ENCODE data around the gene NUS1. TPM values are rescaled to one million over a fixed set of nuclear protein-coding genes. Genes with fewer than 3 reads are reported as not detected.
"Not testable (repeated sequence)": the region's sequence is repeated elsewhere in the genome, so short reads cannot be mapped to it uniquely, and the experiment has no call there.

Gene NUS1
- total RNA-seq, 1 experiment from 2014 or later = 22.5 TPM

DNA sequence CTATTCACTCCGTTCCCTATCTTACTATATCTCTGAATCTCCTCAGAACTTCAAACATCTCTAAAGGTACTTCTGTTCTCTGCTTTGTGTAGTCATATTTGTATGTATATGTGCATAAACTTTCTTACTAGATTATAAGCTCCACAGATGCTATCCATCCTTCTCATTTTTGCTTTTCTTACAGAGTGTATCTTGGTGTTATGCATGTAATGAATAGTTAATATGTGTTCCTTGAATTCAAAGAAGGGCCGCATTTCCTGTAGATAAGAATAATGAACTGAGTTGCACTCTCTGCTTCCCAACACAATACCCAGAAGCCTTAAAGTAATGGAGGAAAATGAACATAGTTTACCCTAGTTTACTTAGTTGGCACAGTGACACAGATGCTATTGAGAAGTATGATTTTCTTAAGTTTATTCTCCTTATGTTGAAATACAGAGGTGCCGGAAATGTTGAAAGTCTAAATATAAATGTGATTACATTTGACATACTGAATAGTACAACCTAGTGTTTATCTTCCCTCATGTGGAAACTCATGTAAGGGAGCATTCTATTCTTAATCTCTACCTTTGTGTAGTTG, 6.0 kb downstream of the NUS1 start:
- Histone ChIP-seq H3K9me3 (replicated peaks) (no peaks in the 10 kb centered on the region), H3K27ac (no peak overlapping the region), H3K4me1 (no peaks in the 10 kb centered on the region), H3K27me3 (no peaks in the 10 kb centered on the region), H3K4me3 (no peak overlapping the region), H3K36me3 (peaks cover 14% of the 10 kb centered on the region; the same call in 1 of the 2 replicates)
- DNase-seq = no peak

DNA sequence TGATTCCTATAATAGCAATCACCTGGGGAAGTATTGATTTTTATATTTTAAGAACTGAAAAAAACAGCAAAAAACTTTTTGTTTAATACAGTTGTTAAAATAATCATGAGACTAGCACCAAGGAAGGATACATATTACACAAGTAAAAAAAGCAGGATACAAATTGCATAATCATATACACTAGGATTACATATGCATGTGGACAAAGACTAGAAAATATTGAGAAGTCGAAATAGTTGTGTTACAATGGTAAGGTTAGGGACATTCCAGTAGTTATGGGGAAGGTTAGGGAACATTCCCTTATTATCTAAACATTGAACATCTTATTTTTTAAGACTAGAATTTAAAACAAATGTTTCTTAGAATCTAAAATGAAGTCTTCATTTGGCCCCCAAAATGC, 9.5 kb downstream of the NUS1 start:
- DNase-seq = no peak
- Histone ChIP-seq H3K4me3 (no peak overlapping the region), H3K36me3 (peaks cover 10% of the 10 kb centered on the region; the same call in 1 of the 2 replicates), H3K27me3 (no peaks in the 10 kb centered on the region), H3K9me3 (replicated peaks) (no peaks in the 10 kb centered on the region), H3K27ac (no peak overlapping the region), H3K4me1 (no peaks in the 10 kb centered on the region)

DNA sequence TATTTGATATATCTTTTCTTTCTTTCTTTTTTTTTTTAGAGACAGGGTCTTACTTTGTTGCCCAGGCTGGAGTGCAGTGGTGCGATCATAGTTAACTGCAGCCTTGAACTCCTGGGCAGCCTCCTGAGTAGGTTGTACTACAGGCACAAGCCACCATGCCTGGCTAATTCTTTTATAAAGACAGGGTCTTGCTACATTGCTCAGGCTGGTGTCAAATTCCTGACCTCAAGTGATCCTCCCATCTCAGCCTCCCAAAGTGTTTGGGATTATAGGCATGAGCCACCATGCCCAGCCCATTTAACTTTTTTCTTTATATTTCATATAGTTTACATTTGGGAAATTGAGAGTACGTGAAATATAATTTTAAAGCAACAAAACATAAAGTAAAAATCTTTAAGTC, 10.1 kb downstream of the NUS1 start:
- Histone ChIP-seq H3K9me3 (replicated peaks) (no peaks in the 10 kb centered on the region), H3K27me3 (no peaks in the 10 kb centered on the region), H3K4me3 (no peak overlapping the region), H3K36me3 (peaks cover 10% of the 10 kb centered on the region; the same call in 1 of the 2 replicates), H3K27ac (no peak overlapping the region), H3K4me1 (no peaks in the 10 kb centered on the region)
- no peak for DNase-seq

DNA sequence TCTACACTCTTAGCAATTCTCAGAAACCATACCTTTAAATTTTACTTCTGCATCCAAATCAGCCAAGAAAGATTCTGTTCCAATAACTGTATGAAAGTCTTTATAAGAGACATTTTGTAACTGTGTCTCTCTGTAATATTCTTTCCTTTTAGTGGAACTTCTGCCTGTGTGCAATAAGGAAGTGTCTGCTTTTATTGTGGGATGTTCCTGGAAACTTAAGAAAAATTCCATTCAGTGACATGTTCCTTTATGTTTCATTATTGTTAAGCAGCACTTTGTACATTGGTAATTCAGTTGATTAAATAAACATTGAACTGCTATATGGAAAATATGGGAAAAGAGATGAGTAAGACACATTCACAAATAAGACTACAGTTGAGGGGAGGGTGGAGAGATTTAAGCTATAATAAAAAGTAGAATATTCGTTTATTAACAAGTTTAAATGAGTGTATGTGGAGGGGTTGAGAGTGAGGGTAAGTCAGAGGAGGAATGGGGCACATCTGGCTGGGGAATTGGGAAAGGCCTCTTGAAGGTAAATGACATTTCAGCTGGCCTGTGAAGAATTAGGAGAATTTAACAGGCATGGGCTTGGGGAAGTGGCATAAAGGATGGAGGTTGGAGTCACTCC, 11.9 kb downstream of the NUS1 start:
- no peak overlapping the region for H3K27ac ChIP-seq
- peaks cover 12% of the 10 kb centered on the region; the same call in 1 of the 2 replicates for H3K36me3 ChIP-seq
- H3K27me3 ChIP-seq = no peaks in the 10 kb centered on the region
- no peaks in the 10 kb centered on the region for H3K9me3 ChIP-seq (replicated peaks)
- DNase-seq = no peak
- no peak overlapping the region for H3K4me3 ChIP-seq
- H3K4me1 ChIP-seq = no peaks in the 10 kb centered on the region

DNA sequence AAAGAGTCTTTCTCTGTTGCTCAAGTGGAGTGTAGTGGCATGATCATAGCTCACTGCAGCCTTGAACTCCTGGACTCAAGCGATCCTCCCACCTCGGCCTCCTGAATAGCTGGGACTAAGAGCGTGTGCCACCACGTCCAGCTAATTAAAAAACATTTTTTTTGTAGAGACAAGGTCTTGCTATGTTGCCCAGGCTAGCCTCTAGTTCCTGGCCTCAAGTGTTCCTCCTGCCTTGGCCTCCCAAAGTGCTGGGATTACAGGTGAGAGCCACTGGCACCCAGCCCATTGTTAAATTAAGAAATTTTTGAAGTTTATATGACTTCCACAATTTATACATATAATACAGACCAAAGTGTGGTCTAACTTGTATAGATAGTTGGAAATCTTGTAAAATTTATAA, 14.3 kb downstream of the NUS1 start:
- not testable (repeated sequence) for H3K27me3 ChIP-seq; H3K27ac ChIP-seq; H3K4me1 ChIP-seq; H3K9me3 ChIP-seq (replicated peaks); DNase-seq; H3K4me3 ChIP-seq
- peaks cover 26% of the 10 kb centered on the region for H3K36me3 ChIP-seq

DNA sequence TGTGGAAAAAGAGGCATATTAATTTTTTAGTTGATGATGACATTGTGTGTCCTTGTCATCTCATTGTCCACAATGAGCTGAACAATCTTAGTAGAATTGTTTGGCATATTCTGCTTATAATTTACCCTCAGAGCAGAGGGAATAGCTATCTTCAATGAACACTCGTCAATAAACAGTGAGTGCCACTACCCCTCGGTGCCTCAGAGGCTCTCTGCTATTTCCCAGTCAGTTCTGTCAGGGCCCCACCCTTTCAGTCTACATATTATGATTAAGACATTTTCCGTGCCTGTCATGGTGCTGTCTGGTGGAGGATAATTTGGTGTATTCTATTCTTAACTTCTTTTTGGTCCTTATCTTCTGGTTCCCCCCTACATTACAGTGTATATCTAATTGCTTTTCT, 31.2 kb downstream of the NUS1 start:
- Histone ChIP-seq H3K27ac (no peak overlapping the region), H3K4me3 (no peak overlapping the region), H3K36me3 (peaks cover 49% of the 10 kb centered on the region), H3K4me1 (no peaks in the 10 kb centered on the region), H3K9me3 (replicated peaks) (no peaks in the 10 kb centered on the region), H3K27me3 (no peaks in the 10 kb centered on the region)
- no peak for DNase-seq

DNA sequence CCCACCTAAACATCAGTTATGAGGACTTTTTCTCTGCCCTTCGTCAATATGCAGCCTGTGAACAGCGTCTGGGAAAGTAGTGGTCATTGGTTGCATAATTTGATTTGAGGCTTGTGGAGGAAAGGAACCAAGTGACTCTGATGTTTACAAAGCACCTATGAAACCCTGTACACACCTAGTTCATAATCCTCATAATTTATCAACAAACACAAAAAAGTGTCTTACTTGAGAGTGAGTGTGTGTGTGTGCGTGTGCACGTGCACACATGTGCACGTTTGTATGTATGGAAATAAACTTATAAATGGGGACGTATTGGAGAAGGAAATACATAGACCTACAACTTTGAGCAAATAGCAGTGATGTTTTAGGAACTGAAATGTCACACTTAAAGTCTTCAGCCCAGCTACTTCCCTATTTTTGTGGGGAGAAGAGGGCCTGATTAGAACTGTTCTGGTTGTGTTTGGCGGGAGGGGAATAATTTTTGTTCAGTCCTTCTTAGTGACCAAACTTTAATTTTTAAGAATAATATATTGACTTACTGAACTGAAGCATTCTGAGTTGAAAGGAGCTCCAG, 31.8 kb downstream of the NUS1 start:
- H3K27ac ChIP-seq; H3K4me1 ChIP-seq; H3K27me3 ChIP-seq; H3K9me3 ChIP-seq (replicated peaks); DNase-seq; H3K4me3 ChIP-seq: not testable (repeated sequence)
- peaks cover 44% of the 10 kb centered on the region for H3K36me3 ChIP-seq

DNA sequence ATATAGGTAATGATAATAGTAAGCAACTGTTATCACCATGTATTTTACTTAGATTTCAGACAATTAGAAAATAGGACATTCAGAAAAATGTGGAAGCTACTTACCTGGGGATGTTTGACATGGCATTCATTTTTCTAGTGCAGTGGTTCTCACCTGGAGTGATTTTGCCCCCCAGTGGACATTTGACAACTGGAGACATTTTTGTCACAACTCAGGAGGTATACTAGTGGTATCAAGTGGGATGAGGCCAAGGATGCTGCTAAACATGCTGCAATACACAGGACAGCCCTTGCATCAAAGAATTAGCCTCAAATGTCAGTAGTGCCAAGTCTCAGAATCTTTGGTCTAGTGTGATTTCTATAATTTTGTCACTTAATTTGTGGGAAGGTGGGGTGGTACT, 36.1 kb downstream of the NUS1 start:
- peaks cover 11% of the 10 kb centered on the region for H3K36me3 ChIP-seq
- H3K4me1 ChIP-seq = no peaks in the 10 kb centered on the region
- no peaks in the 10 kb centered on the region for H3K27me3 ChIP-seq
- DNase-seq = no peak
- H3K4me3 ChIP-seq = no peak overlapping the region
- no peak overlapping the region for H3K27ac ChIP-seq
- no peaks in the 10 kb centered on the region for H3K9me3 ChIP-seq (replicated peaks)

DNA sequence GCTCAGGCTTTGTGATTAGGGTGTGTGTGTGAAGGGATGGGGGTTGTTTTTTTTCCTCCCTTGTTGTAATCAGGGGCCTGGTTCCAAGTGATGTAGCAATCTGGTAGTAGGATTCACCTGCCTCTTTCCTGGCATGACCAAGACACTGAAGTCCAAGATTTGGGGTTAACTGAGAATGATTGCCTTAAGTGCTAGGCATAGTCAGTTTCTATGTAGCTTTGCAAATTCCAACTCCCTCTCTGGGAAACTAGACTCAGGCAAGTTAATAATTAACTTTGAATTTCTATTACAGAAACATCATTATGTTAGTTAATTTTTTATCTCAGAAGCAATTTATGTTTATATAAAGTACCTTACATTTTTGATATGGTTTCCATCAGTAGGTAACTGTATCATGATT, 43.6 kb downstream of the NUS1 start:
- H3K9me3 ChIP-seq (replicated peaks) = no peaks in the 10 kb centered on the region
- no peak for DNase-seq
- H3K27ac ChIP-seq = no peak overlapping the region

DNA sequence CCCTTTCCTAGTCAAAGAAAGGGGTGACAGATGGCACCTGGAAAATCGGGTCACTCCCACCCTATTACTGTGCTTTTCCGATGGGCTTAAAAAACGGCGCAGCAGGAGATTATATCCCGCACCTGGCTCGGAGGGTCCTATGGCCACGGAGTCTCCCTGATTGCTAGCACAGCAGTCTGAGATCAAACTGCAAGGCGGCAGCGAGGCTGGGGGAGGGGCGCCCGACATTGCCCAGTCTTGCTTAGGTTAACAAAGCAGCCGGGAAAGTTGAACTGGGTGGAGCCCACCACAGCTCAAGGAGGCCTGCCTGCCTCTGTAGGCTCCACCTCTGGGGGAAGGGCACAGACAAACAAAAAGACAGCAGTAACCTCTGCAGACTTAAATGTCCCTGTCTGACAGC, 46.3 kb downstream of the NUS1 start:
- DNase-seq; H3K4me1 ChIP-seq; H3K27ac ChIP-seq; H3K9me3 ChIP-seq (replicated peaks); H3K27me3 ChIP-seq; H3K36me3 ChIP-seq; H3K4me3 ChIP-seq: not testable (repeated sequence)

More for the DNA sequence above, 43.6 kb downstream of the NUS1 start:
- Histone ChIP-seq H3K27me3 (no peaks in the 10 kb centered on the region), H3K36me3 (no peaks in the 10 kb centered on the region), H3K4me3 (no peak overlapping the region), H3K4me1 (no peaks in the 10 kb centered on the region)

DNA sequence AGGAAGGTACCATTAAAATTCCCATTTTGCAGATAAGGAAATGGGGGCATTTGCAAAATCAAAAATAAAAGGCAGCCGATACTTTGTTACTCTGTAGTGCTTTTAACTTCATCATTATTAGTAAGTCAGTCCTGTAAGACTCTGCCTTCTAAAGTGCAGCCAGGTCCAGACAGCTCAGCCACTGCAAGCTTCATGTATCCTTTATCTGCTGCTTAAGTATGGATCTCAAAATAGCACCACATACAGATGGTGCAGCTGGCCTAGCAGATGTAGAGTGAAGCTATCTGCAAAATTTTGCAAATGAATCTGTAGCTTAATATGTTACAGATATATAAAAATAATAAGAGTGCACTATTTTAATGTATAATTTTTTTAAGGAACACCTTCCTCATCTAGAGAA, 53.4 kb downstream of the NUS1 start:
- H3K36me3 ChIP-seq = no peaks in the 10 kb centered on the region
- DNase-seq = no peak
- H3K4me1 ChIP-seq = no peaks in the 10 kb centered on the region
- no peak overlapping the region for H3K27ac ChIP-seq
- no peak overlapping the region for H3K4me3 ChIP-seq
- no peaks in the 10 kb centered on the region for H3K9me3 ChIP-seq (replicated peaks)
- no peaks in the 10 kb centered on the region for H3K27me3 ChIP-seq

DNA sequence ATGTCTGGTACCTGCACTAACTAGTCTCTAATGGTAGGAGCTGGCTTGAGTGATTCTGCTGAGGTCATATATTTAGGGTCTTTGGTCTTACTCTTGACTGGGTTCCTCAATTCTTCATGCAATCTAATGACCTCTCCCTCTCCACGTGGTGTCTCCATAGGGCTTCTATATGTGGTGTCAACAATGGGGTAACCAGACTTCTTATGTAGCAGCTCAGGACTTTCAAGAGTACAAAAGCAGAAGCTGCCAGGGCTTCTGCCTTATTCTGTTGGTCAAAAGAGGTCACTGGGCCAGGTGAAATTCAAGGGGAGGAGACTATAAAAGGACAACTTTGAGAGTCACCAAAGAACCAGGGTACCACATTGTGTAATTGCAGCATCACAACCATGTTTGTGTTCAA, 54.3 kb downstream of the NUS1 start:
- Histone ChIP-seq H3K27ac (no peak overlapping the region), H3K4me3 (no peak overlapping the region), H3K9me3 (replicated peaks) (no peaks in the 10 kb centered on the region), H3K27me3 (no peaks in the 10 kb centered on the region), H3K36me3 (no peaks in the 10 kb centered on the region), H3K4me1 (no peaks in the 10 kb centered on the region)
- DNase-seq = no peak

DNA sequence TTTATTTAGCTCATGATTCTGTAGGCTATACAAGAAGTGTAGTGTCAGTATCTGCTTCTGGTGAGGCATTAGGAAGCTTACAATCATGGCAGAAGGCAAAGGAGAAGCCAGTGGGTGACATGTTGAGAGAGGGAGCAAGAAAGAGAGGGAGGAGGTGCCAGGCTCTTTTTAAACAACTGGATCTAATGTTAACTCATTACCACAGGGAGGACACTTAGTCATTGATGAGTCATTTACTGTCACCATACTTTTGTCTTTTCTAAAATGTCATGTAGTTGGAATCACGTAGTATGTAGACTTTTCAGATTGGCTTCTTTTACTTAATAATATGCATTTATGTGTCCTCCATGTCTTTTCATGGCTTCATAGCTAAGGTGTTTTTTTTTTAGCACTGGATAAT, 58.1 kb downstream of the NUS1 start:
- Histone ChIP-seq H3K27me3 (no peaks in the 10 kb centered on the region), H3K27ac (no peak overlapping the region), H3K4me3 (no peak overlapping the region), H3K4me1 (no peaks in the 10 kb centered on the region), H3K36me3 (no peaks in the 10 kb centered on the region), H3K9me3 (replicated peaks) (no peaks in the 10 kb centered on the region)
- no peak for DNase-seq

DNA sequence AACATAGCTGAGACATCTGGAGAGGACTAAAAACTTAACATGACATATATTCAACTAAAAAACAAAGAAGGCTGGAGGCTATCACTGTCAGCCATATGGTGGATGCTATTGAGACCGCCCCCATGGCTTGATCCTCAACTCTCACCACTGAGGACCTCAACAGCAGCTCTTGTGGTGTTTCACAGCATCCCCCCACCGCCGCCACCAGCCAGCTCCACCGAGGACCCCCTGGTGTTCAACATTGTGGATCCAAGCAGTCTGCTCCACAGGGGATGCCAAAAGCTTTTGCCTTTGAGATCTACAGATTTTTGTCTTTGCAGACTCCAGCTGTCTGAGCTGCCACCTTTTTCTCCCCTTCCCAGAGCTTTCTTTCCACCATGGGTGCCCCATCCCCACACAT, 64.6 kb downstream of the NUS1 start:
- no peak for DNase-seq
- H3K36me3 ChIP-seq = no peaks in the 10 kb centered on the region
- no peak overlapping the region for H3K4me3 ChIP-seq
- H3K9me3 ChIP-seq (replicated peaks) = no peaks in the 10 kb centered on the region
- no peak overlapping the region for H3K27ac ChIP-seq
- H3K4me1 ChIP-seq = no peaks in the 10 kb centered on the region
- H3K27me3 ChIP-seq = no peaks in the 10 kb centered on the region

DNA sequence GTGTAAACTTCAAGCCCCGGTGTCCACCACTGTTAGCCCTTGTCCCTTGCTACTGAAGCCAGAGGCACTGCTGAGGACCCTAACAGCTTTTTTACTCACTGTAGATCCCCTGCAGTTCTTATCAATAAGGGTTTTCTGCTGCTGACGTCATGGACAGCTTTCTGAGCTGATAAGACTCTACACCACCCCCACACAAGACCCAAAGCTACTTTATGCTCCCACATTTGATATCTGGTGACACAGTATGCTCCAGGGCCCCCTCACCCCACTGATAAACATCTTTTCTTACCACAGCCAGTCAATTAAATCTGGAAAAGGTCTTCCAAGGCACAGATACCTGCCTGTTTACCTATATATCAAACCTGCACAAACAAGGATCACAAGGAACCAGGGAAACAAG, 65.3 kb downstream of the NUS1 start:
- Histone ChIP-seq H3K36me3 (no peaks in the 10 kb centered on the region), H3K4me1 (no peaks in the 10 kb centered on the region), H3K4me3 (no peak overlapping the region)

DNA sequence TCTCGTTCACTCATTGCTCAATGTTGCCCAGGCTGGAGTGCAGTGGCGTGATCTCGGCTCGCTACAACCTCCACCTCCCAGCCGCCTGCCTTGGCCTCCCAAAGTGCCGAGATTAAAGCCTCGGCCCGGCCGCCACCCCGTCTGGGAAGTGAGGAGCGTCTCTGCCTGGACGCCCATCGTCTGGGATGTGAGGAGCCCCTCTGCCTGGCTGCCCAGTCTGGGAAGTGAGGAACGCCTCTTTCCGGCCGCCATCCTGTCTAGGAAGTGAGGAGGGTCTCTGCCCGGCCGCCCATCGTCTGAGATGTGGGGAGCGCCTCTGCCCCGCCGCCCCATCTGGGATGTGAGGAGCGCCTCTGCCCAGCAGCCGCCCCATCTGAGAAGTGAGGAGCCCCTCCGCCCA, 75.4 kb downstream of the NUS1 start:
- H3K36me3 ChIP-seq; H3K4me3 ChIP-seq; H3K4me1 ChIP-seq; H3K9me3 ChIP-seq (replicated peaks); DNase-seq; H3K27ac ChIP-seq; H3K27me3 ChIP-seq: not testable (repeated sequence)

More for the DNA sequence above, 65.3 kb downstream of the NUS1 start:
- no peaks in the 10 kb centered on the region for H3K9me3 ChIP-seq (replicated peaks)
- H3K27me3 ChIP-seq = no peaks in the 10 kb centered on the region
- no peak for DNase-seq
- no peak overlapping the region for H3K27ac ChIP-seq

All from SJCRH30 (cell line).